ENCODE measurements around the gene TKTL2.

GRCh38 chr4:163515198-163515597 is 41.6 kb upstream of the TKTL2 start:
- TF ChIP-seq, protein P1, sequence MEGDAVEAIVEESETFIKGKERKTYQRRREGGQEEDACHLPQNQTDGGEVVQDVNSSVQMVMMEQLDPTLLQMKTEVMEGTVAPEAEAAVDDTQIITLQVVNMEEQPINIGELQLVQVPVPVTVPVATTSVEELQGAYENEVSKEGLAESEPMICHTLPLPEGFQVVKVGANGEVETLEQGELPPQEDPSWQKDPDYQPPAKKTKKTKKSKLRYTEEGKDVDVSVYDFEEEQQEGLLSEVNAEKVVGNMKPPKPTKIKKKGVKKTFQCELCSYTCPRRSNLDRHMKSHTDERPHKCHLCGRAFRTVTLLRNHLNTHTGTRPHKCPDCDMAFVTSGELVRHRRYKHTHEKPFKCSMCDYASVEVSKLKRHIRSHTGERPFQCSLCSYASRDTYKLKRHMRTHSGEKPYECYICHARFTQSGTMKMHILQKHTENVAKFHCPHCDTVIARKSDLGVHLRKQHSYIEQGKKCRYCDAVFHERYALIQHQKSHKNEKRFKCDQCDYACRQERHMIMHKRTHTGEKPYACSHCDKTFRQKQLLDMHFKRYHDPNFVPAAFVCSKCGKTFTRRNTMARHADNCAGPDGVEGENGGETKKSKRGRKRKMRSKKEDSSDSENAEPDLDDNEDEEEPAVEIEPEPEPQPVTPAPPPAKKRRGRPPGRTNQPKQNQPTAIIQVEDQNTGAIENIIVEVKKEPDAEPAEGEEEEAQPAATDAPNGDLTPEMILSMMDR (conservative IDR thresholded peaks at IDR 0.05; ENCODE audit: low read depth, low read length) = no peak
- no peak for TF ChIP-seq EZH2 (IDR thresholded peaks at IDR 0.05; ENCODE audit: borderline replicate concordance, low read depth, low read length, poor library complexity, severe bottlenecking)

Measured in A673 (cell line).